ENCODE results near the gene NOS1AP.

Gene NOS1AP

DNA sequence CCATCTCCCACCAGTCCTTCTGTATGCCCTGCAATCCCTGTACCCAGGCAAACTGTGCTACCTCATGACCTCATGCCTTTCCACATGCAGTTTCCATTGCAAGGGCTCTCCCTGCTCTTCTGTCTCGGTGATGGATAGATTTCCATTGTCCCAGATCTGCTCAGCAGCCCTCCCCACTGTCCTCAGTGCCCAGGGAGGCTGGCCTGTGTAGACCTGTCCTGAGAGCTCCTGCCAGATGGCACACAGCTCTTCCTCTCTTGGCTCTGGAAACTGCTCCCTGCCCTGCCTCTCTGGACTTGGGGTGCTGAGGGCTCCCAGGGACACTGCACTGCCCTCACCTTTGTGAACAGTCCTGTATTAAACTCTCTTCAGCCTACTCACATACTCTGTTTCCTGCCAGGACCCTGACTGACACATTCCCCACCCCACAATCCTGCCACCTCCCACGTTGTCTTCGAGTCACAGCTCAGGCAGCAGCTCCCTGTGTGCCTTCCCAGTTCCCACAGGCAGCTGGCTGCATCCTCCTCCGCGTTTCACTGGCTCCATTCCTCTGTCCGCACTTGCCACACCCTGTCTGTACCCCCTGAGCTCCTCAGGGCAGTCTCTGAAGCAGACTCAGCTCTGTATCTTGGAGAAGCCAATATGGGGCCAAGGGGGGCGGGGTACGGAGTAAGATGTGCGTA lies 250.1 kb downstream of the NOS1AP start:
- DNase-seq (ENCODE audit: low read depth, low spot score): no peak
- Histone ChIP-seq H3K4me1 (ENCODE audit: insufficient read depth, insufficient read length) (peaks cover 7% of the 10 kb centered on the region), H3K27me3 (ENCODE audit: insufficient read depth, insufficient read length) (no peaks in the 10 kb centered on the region), H3K9ac (ENCODE audit: insufficient read length, low read depth) (no peak overlapping the region), H3K4me3 (ENCODE audit: insufficient read length, low read depth) (no peak overlapping the region), H3K36me3 (ENCODE audit: insufficient read depth, insufficient read length, low read length) (no peaks in the 10 kb centered on the region), H3K9me3 (ENCODE audit: insufficient read depth, low read length) (no peaks in the 10 kb centered on the region)
- TF ChIP-seq ZNF274 (IDR thresholded peaks at IDR 0.05; ENCODE audit: low read depth, low read length): no peak
- TF ChIP-seq YY1 (IDR thresholded peaks at IDR 0.05; ENCODE audit: insufficient read depth, insufficient read length): no peak
- TF ChIP-seq SUZ12 (IDR thresholded peaks at IDR 0.05; ENCODE audit: extremely low read depth, insufficient read depth, insufficient read length): no peak

DNA sequence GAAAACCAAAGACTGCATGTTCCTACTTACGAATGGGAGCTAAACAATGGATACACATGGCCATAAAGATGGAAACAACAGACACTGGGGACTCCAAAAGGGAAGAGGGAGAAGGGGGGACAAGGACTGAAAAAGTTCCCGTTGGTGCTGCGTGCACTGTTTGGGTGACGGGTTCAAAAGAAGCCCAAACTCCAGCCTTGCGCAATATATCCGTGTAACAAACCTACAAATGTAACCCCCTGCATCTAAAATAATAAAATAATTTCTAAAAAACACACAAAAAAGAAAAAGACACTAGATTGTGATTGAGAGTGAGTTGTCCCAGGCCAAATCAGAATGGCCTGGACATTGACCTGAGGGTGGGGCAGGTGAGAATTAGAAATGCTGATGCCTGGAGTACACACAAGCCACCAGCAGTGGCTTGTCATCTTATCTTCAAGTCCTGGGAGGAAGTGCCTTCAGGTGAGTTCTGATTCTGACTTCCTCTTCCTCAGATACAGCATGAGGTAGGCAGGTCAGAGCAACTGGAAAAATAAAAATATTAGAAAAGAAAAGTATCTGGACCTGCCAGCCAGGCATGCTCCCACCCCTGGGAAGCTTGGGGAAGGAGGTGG lies 252.4 kb downstream of the NOS1AP start:
- Histone ChIP-seq H3K9me3 (ENCODE audit: insufficient read depth, low read length) (no peaks in the 10 kb centered on the region), H3K27me3 (ENCODE audit: insufficient read depth, insufficient read length) (no peaks in the 10 kb centered on the region), H3K4me1 (ENCODE audit: insufficient read depth, insufficient read length) (peaks cover 7% of the 10 kb centered on the region), H3K4me3 (ENCODE audit: insufficient read length, low read depth) (no peak overlapping the region), H3K9ac (ENCODE audit: insufficient read length, low read depth) (no peak overlapping the region), H3K36me3 (ENCODE audit: insufficient read depth, insufficient read length, low read length) (no peaks in the 10 kb centered on the region)
- no peak for DNase-seq (ENCODE audit: low read depth, low spot score)
- TF ChIP-seq ZNF274 (IDR thresholded peaks at IDR 0.05; ENCODE audit: low read depth, low read length): no peak
- no peak for TF ChIP-seq SUZ12 (IDR thresholded peaks at IDR 0.05; ENCODE audit: extremely low read depth, insufficient read depth, insufficient read length)
- TF ChIP-seq YY1 (IDR thresholded peaks at IDR 0.05; ENCODE audit: insufficient read depth, insufficient read length): no peak

DNA sequence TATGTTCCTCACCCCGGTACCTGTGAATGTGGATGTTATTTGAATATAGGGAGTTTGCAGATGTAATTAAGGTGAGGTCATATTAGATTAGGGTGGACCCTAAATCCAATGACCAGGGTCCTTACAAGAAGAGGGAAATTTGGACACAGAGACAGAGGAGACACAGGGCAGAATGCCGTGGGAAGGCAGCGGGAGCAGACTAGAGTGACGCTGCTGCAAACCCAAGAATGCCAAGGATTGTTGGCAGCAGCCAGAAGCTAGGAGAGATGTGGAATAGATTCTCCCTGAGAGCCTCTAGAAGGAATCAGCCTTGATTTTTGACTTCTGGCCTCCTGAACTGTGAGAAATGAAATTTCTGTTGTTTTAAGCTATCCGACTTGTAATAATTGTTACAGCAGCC lies 253.5 kb downstream of the NOS1AP start:
- no peak overlapping the region for H3K4me3 ChIP-seq (ENCODE audit: insufficient read length, low read depth)
- TF ChIP-seq SUZ12 (IDR thresholded peaks at IDR 0.05; ENCODE audit: extremely low read depth, insufficient read depth, insufficient read length): no peak
- TF ChIP-seq YY1 (IDR thresholded peaks at IDR 0.05; ENCODE audit: insufficient read depth, insufficient read length): no peak

GRCh38 chr1:162324396-162324795 lies 254.9 kb downstream of the NOS1AP start:
- no peak for DNase-seq (ENCODE audit: low read depth, low spot score)
- H3K27me3 ChIP-seq (ENCODE audit: insufficient read depth, insufficient read length): no peaks in the 10 kb centered on the region
- TF ChIP-seq ZNF274 (IDR thresholded peaks at IDR 0.05; ENCODE audit: low read depth, low read length): no peak
- TF ChIP-seq YY1 (IDR thresholded peaks at IDR 0.05; ENCODE audit: insufficient read depth, insufficient read length): no peak
- TF ChIP-seq SUZ12 (IDR thresholded peaks at IDR 0.05; ENCODE audit: extremely low read depth, insufficient read depth, insufficient read length): no peak

More for the DNA sequence above, 253.5 kb downstream of the NOS1AP start:
- Histone ChIP-seq H3K36me3 (ENCODE audit: insufficient read depth, insufficient read length, low read length) (no peaks in the 10 kb centered on the region), H3K9ac (ENCODE audit: insufficient read length, low read depth) (no peak overlapping the region), H3K4me1 (ENCODE audit: insufficient read depth, insufficient read length) (peaks cover 7% of the 10 kb centered on the region), H3K9me3 (ENCODE audit: insufficient read depth, low read length) (no peaks in the 10 kb centered on the region), H3K27me3 (ENCODE audit: insufficient read depth, insufficient read length) (no peaks in the 10 kb centered on the region)
- no peak for DNase-seq (ENCODE audit: low read depth, low spot score)

GRCh38 chr1:162326559-162326958 lies 257.1 kb downstream of the NOS1AP start:
- no peaks in the 10 kb centered on the region for H3K4me1 ChIP-seq (ENCODE audit: insufficient read depth, insufficient read length)
- TF ChIP-seq YY1 (IDR thresholded peaks at IDR 0.05; ENCODE audit: insufficient read depth, insufficient read length): no peak
- no peak for TF ChIP-seq SUZ12 (IDR thresholded peaks at IDR 0.05; ENCODE audit: extremely low read depth, insufficient read depth, insufficient read length)
- no peak for TF ChIP-seq ZNF274 (IDR thresholded peaks at IDR 0.05; ENCODE audit: low read depth, low read length)
- DNase-seq (ENCODE audit: low read depth, low spot score): no peak
- H3K36me3 ChIP-seq (ENCODE audit: insufficient read depth, insufficient read length, low read length): no peaks in the 10 kb centered on the region
- no peak overlapping the region for H3K9ac ChIP-seq (ENCODE audit: insufficient read length, low read depth)
- no peak overlapping the region for H3K4me3 ChIP-seq (ENCODE audit: insufficient read length, low read depth)
- no peaks in the 10 kb centered on the region for H3K9me3 ChIP-seq (ENCODE audit: insufficient read depth, low read length)
- no peaks in the 10 kb centered on the region for H3K27me3 ChIP-seq (ENCODE audit: insufficient read depth, insufficient read length)

More at GRCh38 chr1:162324396-162324795, 254.9 kb downstream of the NOS1AP start:
- Histone ChIP-seq H3K9ac (ENCODE audit: insufficient read length, low read depth) (no peak overlapping the region), H3K36me3 (ENCODE audit: insufficient read depth, insufficient read length, low read length) (no peaks in the 10 kb centered on the region), H3K4me3 (ENCODE audit: insufficient read length, low read depth) (no peak overlapping the region), H3K4me1 (ENCODE audit: insufficient read depth, insufficient read length) (peaks cover 4% of the 10 kb centered on the region), H3K9me3 (ENCODE audit: insufficient read depth, low read length) (no peaks in the 10 kb centered on the region)

- DNase-seq (ENCODE audit: low read depth, low spot score): no peak
- no peaks in the 10 kb centered on the region for H3K27me3 ChIP-seq (ENCODE audit: insufficient read depth, insufficient read length)
- H3K36me3 ChIP-seq (ENCODE audit: insufficient read depth, insufficient read length, low read length): no peaks in the 10 kb centered on the region
- no peak overlapping the region for H3K4me3 ChIP-seq (ENCODE audit: insufficient read length, low read depth)
- H3K4me1 ChIP-seq (ENCODE audit: insufficient read depth, insufficient read length): no peaks in the 10 kb centered on the region
- H3K9ac ChIP-seq (ENCODE audit: insufficient read length, low read depth): no peak overlapping the region
- no peaks in the 10 kb centered on the region for H3K9me3 ChIP-seq (ENCODE audit: insufficient read depth, low read length)
- TF ChIP-seq YY1 (IDR thresholded peaks at IDR 0.05; ENCODE audit: insufficient read depth, insufficient read length): no peak
- TF ChIP-seq SUZ12 (IDR thresholded peaks at IDR 0.05; ENCODE audit: extremely low read depth, insufficient read depth, insufficient read length): no peak
- TF ChIP-seq ZNF274 (IDR thresholded peaks at IDR 0.05; ENCODE audit: low read depth, low read length): no peak
These were observed 257.8 kb downstream of the NOS1AP start for GRCh38 chr1:162327144-162327787.

- H3K27me3 ChIP-seq (ENCODE audit: insufficient read depth, insufficient read length): no peaks in the 10 kb centered on the region
These were observed 258.3 kb downstream of the NOS1AP start for GRCh38 chr1:162327788-162328165.

More at GRCh38 chr1:162327788-162328165, 258.3 kb downstream of the NOS1AP start:
- Histone ChIP-seq H3K9me3 (ENCODE audit: insufficient read depth, low read length) (no peaks in the 10 kb centered on the region), H3K4me1 (ENCODE audit: insufficient read depth, insufficient read length) (no peaks in the 10 kb centered on the region), H3K36me3 (ENCODE audit: insufficient read depth, insufficient read length, low read length) (no peaks in the 10 kb centered on the region), H3K9ac (ENCODE audit: insufficient read length, low read depth) (no peak overlapping the region), H3K4me3 (ENCODE audit: insufficient read length, low read depth) (no peak overlapping the region)
- no peak for TF ChIP-seq ZNF274 (IDR thresholded peaks at IDR 0.05; ENCODE audit: low read depth, low read length)
- DNase-seq (ENCODE audit: low read depth, low spot score): no peak
